K562 (cell line): ENCODE results near the gene IRF2BP2. TPM values are rescaled to one million over a fixed set of nuclear protein-coding genes. Genes with fewer than 3 reads are reported as not detected.

Source experiments
- BACH1 ChIP-seq: fragments of 200-800 bp; sonication (Bioruptor generic); IDR thresholded peaks from 2 replicates; pipeline ENCODE4 v1.6.1; 2016; ENCODE audit warnings: missing genetic modification characterization, missing compliant biosample characterization
- CEBPG ChIP-seq, 3 experiments: fragments of 200-800 bp in 1 of 3; sonication (Bioruptor generic) in 1 of 3; sonication (generic) in 1 of 3; formaldehyde crosslinking in 1 of 3; IDR thresholded peaks in 2 of 3; conservative IDR thresholded peaks in 1 of 3; 2 replicates each; pipeline versions ENCODE4 v1.6.1 to v1.8.0; 2016 to 2022; ENCODE audit warnings: missing compliant biosample characterization in 2 of 3, missing genetic modification characterization in 2 of 3, mild to moderate bottlenecking in 1 of 3, missing genetic modification reagents in 1 of 3
- FOXJ2 ChIP-seq: fragments of 200-800 bp; sonication (Bioruptor generic); IDR thresholded peaks from 2 replicates; pipeline ENCODE4 v1.6.1; 2016; ENCODE audit warnings: missing genetic modification characterization, missing compliant biosample characterization
- IFI16 ChIP-seq: fragments of 250-450 bp; sonication (Bioruptor Pico); IDR thresholded peaks from 2 replicates; pipeline ENCODE4 v2.1.2; 2022; ENCODE audit warnings: mild to moderate bottlenecking, inconsistent platforms
- KLF6 ChIP-seq: fragments of 250-450 bp; sonication (Bioruptor Pico); IDR thresholded peaks from 2 replicates; pipeline ENCODE4 v1.4.0; 2020; ENCODE audit warnings: mild to moderate bottlenecking, moderate library complexity, borderline replicate concordance
- SMAD4 ChIP-seq: fragments of 250-450 bp; sonication (Bioruptor Pico); conservative IDR thresholded peaks from 2 replicates; pipeline ENCODE4 v1.8.0; 2021; ENCODE audit warnings: inconsistent platforms, mild to moderate bottlenecking, moderate library complexity
- TBP ChIP-seq: optimal IDR thresholded peaks from 2 replicates; pipeline ENCODE3; 2011; ENCODE audit warnings: low read depth, low read length, improper control_type of control experiment
- TFAM ChIP-seq: fragments of 250-450 bp; sonication (Bioruptor Pico); conservative IDR thresholded peaks from 2 replicates; pipeline ENCODE4 v1.5.0; 2021; ENCODE audit warnings: mild to moderate bottlenecking, moderate library complexity
- ZKSCAN8 ChIP-seq: fragments of 200-800 bp; sonication (Bioruptor generic); IDR thresholded peaks from 2 replicates; pipeline ENCODE4 v1.6.1; 2016; ENCODE audit warnings: missing genetic modification characterization, missing compliant biosample characterization
- polyA plus RNA-seq, 8 experiments: library from polyadenylated mRNA; depleted of rRNA in 4 of 8; stranded (reverse) in 5 of 8; unstranded in 3 of 8; fragments of >200 nt; fragmentation: Nextera tagmentation in 2 of 8; fragmentation: Illumina TruSeq in 1 of 8; extraction: Ambion mirVana in 2 of 8; extraction: Trizol in 1 of 8; gene quantifications; 2 replicates each; pipeline versions ENCODE4 v1.2.1 to v1.2.3, GENCODE V29; 2011 to 2014; ENCODE audit warnings: inconsistent platforms in 1 of 8, missing spikeins in 1 of 8
- total RNA-seq, 7 experiments: library from RNA; depleted of rRNA in 6 of 7; stranded (reverse); fragments of >200 nt in 6 of 7; fragmentation: Illumina TruSeq in 2 of 7; extraction: Trizol in 2 of 7; gene quantifications; 2 replicates each; pipeline versions ENCODE4 v1.2.1 to v1.2.3, GENCODE V29; 2011 to 2021; ENCODE audit warnings: low replicate concordance in 1 of 7
- TF ChIP-seq, protein P1 (sequence below): fragments of 450-650 bp; IDR thresholded peaks from 2 replicates; pipeline ENCODE4 v1.6.1; 2016; ENCODE audit warnings: mild to moderate bottlenecking, moderate library complexity
- TF ChIP-seq, protein P2 (sequence below): fragments of 250-450 bp; sonication (Bioruptor Pico); IDR thresholded peaks from 2 replicates; pipeline ENCODE4 v1.4.0; 2020; ENCODE audit warnings: mild to moderate bottlenecking, moderate library complexity
- TF ChIP-seq, protein P3 (sequence below): fragments of 250-450 bp; sonication (Bioruptor Pico); IDR thresholded peaks from 2 replicates; pipeline ENCODE4 v1.5.0; 2021

The IRF2BP2 gene
- total and polyA plus RNA-seq, 9 of the 15 experiments (the other 6 are each of a cell fraction or from before 2014, with no cell fraction given) = 7.7 to 68.6 (median 22.1) TPM

DNA sequence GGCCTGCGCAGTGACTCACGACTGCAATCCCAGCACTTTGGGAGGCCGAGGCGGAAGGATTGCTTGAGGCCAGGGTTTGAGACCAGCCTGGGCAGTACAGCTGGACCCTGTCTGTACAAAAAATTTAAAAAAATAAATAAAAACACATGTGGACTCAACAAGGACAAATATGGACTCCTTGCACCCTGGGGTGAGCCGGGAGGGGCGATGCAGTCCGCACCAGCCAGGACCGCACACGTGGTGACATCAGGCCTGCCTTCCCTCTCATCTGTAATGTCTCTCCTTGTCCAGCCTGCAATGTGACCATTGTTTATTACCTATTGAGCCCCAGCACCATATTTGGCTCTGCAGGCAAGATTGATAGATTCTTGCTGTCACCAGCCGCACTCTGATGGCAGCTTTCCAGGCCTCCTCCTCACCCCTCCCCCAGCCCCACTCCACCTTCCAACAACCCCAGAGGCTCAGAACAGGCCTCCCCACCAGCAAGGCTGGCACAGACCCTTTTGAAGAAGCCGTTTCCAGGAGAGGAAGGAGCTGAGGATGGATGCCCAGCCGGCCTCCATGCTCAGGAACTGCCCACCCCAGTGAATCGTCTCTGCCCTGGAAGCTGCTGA is 55.2 kb downstream of the IRF2BP2 start (continued):
- TF ChIP-seq, protein P1, sequence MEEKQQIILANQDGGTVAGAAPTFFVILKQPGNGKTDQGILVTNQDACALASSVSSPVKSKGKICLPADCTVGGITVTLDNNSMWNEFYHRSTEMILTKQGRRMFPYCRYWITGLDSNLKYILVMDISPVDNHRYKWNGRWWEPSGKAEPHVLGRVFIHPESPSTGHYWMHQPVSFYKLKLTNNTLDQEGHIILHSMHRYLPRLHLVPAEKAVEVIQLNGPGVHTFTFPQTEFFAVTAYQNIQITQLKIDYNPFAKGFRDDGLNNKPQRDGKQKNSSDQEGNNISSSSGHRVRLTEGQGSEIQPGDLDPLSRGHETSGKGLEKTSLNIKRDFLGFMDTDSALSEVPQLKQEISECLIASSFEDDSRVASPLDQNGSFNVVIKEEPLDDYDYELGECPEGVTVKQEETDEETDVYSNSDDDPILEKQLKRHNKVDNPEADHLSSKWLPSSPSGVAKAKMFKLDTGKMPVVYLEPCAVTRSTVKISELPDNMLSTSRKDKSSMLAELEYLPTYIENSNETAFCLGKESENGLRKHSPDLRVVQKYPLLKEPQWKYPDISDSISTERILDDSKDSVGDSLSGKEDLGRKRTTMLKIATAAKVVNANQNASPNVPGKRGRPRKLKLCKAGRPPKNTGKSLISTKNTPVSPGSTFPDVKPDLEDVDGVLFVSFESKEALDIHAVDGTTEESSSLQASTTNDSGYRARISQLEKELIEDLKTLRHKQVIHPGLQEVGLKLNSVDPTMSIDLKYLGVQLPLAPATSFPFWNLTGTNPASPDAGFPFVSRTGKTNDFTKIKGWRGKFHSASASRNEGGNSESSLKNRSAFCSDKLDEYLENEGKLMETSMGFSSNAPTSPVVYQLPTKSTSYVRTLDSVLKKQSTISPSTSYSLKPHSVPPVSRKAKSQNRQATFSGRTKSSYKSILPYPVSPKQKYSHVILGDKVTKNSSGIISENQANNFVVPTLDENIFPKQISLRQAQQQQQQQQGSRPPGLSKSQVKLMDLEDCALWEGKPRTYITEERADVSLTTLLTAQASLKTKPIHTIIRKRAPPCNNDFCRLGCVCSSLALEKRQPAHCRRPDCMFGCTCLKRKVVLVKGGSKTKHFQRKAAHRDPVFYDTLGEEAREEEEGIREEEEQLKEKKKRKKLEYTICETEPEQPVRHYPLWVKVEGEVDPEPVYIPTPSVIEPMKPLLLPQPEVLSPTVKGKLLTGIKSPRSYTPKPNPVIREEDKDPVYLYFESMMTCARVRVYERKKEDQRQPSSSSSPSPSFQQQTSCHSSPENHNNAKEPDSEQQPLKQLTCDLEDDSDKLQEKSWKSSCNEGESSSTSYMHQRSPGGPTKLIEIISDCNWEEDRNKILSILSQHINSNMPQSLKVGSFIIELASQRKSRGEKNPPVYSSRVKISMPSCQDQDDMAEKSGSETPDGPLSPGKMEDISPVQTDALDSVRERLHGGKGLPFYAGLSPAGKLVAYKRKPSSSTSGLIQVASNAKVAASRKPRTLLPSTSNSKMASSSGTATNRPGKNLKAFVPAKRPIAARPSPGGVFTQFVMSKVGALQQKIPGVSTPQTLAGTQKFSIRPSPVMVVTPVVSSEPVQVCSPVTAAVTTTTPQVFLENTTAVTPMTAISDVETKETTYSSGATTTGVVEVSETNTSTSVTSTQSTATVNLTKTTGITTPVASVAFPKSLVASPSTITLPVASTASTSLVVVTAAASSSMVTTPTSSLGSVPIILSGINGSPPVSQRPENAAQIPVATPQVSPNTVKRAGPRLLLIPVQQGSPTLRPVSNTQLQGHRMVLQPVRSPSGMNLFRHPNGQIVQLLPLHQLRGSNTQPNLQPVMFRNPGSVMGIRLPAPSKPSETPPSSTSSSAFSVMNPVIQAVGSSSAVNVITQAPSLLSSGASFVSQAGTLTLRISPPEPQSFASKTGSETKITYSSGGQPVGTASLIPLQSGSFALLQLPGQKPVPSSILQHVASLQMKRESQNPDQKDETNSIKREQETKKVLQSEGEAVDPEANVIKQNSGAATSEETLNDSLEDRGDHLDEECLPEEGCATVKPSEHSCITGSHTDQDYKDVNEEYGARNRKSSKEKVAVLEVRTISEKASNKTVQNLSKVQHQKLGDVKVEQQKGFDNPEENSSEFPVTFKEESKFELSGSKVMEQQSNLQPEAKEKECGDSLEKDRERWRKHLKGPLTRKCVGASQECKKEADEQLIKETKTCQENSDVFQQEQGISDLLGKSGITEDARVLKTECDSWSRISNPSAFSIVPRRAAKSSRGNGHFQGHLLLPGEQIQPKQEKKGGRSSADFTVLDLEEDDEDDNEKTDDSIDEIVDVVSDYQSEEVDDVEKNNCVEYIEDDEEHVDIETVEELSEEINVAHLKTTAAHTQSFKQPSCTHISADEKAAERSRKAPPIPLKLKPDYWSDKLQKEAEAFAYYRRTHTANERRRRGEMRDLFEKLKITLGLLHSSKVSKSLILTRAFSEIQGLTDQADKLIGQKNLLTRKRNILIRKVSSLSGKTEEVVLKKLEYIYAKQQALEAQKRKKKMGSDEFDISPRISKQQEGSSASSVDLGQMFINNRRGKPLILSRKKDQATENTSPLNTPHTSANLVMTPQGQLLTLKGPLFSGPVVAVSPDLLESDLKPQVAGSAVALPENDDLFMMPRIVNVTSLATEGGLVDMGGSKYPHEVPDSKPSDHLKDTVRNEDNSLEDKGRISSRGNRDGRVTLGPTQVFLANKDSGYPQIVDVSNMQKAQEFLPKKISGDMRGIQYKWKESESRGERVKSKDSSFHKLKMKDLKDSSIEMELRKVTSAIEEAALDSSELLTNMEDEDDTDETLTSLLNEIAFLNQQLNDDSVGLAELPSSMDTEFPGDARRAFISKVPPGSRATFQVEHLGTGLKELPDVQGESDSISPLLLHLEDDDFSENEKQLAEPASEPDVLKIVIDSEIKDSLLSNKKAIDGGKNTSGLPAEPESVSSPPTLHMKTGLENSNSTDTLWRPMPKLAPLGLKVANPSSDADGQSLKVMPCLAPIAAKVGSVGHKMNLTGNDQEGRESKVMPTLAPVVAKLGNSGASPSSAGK = peak; percentile 90
- TF ChIP-seq, protein P2, sequence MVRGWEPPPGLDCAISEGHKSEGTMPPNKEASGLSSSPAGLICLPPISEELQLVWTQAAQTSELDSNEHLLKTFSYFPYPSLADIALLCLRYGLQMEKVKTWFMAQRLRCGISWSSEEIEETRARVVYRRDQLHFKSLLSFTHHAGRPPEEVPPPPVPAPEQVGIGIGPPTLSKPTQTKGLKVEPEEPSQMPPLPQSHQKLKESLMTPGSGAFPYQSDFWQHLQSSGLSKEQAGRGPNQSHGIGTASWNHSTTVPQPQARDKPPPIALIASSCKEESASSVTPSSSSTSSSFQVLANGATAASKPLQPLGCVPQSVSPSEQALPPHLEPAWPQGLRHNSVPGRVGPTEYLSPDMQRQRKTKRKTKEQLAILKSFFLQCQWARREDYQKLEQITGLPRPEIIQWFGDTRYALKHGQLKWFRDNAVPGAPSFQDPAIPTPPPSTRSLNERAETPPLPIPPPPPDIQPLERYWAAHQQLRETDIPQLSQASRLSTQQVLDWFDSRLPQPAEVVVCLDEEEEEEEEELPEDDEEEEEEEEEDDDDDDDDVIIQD = no peak
- TF ChIP-seq KLF6 (CRISPR knock-in tag) = peak; percentile 55; the same call in 1 of the 2 replicates
- TF ChIP-seq IFI16 (CRISPR knock-in tag) = no peak
- no peak for TF ChIP-seq TBP
- no peak for TF ChIP-seq CEBPG (CRISPR knock-in tag; IDR thresholded peaks at IDR 0.05)
- no peak for TF ChIP-seq CEBPG (tag; conservative IDR thresholded peaks at IDR 0.05 in 1 of 2, IDR thresholded peaks at IDR 0.05 in 1 of 2)
- TF ChIP-seq, protein P3, sequence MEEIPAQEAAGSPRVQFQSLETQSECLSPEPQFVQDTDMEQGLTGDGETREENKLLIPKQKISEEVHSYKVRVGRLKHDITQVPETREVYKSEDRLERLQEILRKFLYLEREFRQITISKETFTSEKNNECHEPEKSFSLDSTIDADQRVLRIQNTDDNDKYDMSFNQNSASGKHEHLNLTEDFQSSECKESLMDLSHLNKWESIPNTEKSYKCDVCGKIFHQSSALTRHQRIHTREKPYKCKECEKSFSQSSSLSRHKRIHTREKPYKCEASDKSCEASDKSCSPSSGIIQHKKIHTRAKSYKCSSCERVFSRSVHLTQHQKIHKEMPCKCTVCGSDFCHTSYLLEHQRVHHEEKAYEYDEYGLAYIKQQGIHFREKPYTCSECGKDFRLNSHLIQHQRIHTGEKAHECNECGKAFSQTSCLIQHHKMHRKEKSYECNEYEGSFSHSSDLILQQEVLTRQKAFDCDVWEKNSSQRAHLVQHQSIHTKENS (CRISPR knock-in tag) = no peak
- peak; percentile 78; the same call in 1 of the 2 replicates for TF ChIP-seq ZKSCAN8
- no peak for TF ChIP-seq TFAM (CRISPR knock-in tag)
- TF ChIP-seq SMAD4 (CRISPR knock-in tag) = peak; percentile 83
- TF ChIP-seq BACH1 (tag) = peak; percentile 75; the same call in 1 of the 2 replicates
- peak; percentile 97 for TF ChIP-seq FOXJ2 (tag)
